ENCODE data around the gene SULT1A3.
"Not testable (repeated sequence)": the region's sequence is repeated elsewhere in the genome, so short reads cannot be mapped to it uniquely, and the experiment has no call there.

Gene SULT1A3

GRCh38 chr16:30199049-30199448, at the start of gene SULT1A3:
Gene SULT1A3, plus strand, starts transcription at chr16:30199255. Its CDS starts 1,474 bp downstream, at chr16:30200729.
- DNase-seq: not testable (repeated sequence)

GRCh38 chr16:30151091-30151490, 48.0 kb upstream of the SULT1A3 start:
- no peak for DNase-seq

DNA sequence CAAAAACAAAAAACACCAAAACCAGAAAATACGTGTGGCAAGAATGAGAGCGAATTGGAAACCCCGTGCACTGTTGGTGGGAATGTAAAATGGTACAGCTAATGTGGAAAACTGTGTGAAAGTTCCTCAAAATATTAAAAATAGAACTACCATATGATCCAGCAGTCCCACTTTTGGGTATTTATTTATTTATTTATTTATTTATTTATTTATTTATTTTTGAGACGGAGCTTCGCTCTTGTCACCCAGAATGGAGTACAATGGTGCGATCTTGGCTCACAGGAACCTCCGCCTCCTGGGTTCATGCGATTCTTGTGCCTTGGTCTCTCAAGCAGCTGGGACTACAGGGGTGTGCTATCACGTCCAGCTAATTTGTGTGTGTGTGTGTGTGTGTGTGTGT, 46.5 kb upstream of the SULT1A3 start:
- no peak for DNase-seq

GRCh38 chr16:30155188-30155587, 43.9 kb upstream of the SULT1A3 start:
- DNase-seq: no peak

DNA sequence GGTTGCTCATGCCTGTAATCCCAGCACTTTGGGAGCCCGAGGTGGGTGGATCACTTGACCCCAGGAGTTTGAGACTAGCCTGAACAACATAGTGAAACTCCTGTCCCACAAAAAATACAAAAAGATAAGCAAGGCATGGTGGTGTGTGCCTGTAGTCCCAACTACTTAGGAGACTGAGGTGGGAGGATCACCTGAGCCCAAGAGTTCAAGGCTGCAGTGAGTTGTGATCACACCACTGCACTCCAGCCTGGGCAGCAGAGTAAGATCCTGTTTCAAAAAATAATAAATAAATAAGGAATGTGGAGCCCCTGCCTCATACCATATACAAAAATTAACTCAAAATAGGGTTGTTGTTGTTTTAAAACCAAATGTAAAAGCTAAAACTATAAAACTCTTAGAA, 41.8 kb upstream of the SULT1A3 start:
- no peak for DNase-seq

- DNase-seq: no peak
These were observed 35.5 kb upstream of the SULT1A3 start for GRCh38 chr16:30163538-30163937.

- no peak for DNase-seq
These were observed 32.7 kb upstream of the SULT1A3 start for GRCh38 chr16:30166202-30166902.

DNA sequence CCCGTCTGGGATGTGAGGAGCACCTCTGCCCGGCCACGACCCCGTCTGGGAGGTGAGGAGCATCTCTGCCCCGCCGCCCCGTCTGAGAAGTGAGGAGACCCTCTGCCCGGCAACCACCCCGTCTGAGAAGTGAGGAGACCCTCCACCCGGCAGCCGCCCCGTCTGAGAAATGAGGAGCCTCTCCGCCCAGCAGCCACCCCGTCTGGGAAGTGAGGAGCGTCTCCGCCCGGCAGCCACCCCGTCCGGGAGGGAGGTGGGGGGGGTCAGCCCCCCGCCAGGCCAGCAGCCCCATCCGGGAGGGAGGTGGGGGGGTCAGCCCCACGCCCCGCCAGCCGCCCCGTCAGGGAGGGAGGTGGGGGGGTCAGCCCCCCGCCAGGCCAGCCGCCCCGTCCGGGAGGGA, 30.3 kb upstream of the SULT1A3 start:
- not testable (repeated sequence) for DNase-seq

DNA sequence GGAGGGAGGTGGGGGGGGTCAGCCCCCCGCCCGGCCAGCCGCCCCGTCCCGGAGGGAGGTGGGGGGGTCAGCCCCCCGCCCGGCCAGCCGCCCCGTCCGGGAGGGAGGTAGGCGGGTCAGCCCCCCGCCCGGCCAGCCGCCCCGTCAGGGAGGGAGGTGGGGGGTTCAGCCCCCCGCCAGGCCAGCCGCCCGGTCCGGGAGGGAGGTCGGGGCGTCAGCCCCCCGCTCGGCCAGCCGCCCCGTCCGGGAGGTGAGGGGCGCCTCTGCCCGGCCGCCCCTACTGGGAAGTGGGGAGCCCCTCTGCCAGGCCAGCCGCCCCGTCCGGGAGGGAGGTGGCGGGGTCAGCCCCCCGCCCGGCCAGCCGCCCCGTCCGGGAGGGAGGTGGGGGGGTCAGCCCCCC, 29.6 kb upstream of the SULT1A3 start:
- DNase-seq: not testable (repeated sequence)

DNA sequence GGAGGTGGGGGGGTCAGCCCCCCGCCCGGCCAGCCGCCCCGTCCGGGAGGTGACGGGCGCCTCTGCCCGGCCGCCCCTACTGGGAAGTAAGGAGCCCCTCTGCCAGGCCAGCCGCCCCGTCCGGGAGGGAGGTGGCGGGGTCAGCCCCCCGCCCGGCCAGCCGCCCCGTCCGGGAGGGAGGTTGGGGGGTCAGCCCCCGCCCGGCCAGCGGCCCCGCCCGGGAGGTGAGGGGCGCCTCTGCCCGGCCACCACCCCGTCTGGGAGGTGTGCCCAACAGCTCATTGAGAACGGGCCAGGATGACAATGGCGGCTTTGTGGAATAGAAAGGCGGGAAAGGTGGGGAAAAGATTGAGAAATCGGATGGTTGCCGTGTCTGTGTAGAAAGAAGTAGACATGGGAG, 28.9 kb upstream of the SULT1A3 start:
- not testable (repeated sequence) for DNase-seq

GRCh38 chr16:30173054-30173453, 26.0 kb upstream of the SULT1A3 start:
- no peak for DNase-seq

GRCh38 chr16:30176876-30177275, 22.2 kb upstream of the SULT1A3 start:
- DNase-seq: not testable (repeated sequence)

DNA sequence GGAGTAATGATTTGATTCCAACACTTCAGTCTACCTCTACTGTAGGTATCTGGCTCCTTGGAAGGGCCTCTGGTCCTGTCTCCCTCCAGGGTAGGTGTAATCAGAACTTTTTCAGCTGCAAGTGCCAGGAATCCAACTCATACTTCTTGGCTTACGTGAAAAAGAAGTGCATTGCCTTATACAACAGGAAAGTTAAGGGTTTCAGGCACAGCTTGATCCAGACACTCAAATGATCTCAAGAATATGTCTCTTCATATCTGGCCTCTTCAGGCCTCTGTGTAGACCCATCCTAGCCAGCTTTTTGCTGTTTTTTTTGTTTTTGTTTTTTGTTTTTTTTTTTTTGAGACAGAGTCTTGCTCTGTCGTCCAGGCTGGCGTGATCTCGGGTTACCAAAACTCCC, 19.9 kb upstream of the SULT1A3 start:
- DNase-seq: no peak

DNA sequence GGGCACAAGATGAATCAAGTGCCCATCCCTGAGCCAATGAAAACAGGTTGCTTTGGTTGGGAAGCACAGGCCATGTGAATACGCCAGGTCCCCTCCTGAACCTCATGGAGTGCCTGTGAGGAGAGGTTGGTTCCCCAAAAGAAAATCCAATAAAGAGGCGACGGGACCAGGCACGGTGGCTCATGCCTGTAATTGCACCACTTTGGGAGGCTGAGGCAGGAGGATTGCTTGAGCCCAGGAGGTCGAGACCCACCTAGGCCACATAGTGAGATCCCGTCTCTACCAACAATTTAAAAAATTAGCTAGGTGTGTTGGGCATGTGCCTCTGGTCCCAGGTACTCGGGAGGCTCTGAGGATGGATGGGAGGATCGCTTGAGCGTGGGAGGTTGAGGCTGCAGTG, 19.1 kb upstream of the SULT1A3 start:
- DNase-seq: no peak

DNA sequence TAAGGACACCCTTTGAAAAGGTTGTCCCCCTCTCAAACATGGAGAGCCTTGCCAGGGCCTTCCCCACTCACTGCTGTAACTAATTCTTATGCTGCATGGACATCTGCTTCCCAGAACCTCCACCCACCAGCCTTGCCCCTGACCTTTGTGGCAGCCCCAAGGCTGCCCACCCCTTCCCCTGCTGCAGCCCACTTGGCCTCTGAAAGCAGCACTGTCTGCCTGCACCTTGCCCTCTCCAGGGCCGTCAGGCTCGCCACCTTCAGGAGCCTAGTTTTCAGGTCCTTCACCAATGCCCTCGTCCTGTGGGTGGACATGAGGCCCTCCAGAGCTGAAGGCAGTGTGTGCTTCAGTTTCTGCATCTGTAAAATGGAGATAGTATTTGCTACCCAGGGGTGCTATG, 18.3 kb upstream of the SULT1A3 start:
- DNase-seq: no peak

GRCh38 chr16:30183233-30184095, 15.6 kb upstream of the SULT1A3 start, which contains the start of gene CORO1A:
Gene CORO1A, plus strand, starts transcription at chr16:30183602. Its CDS starts 1,608 bp downstream, at chr16:30185210.
- peak; percentile 90 for DNase-seq

- peak; percentile 89 for DNase-seq
These were observed 14.8 kb upstream of the SULT1A3 start for GRCh38 chr16:30184096-30184890.

- DNase-seq: no peak
These were observed 14.0 kb upstream of the SULT1A3 start for GRCh38 chr16:30184891-30185682.

- peak; percentile 91 for DNase-seq
These were observed 13.2 kb upstream of the SULT1A3 start for GRCh38 chr16:30185683-30186421.

- DNase-seq: no peak
These were observed 12.6 kb upstream of the SULT1A3 start for GRCh38 chr16:30186444-30186781.

- peak; percentile 94 for DNase-seq
These were observed 12.1 kb upstream of the SULT1A3 start for GRCh38 chr16:30186782-30187555.

Data from CD4-positive, alpha-beta T cell treated with Interleukin-6 for 4 hours (primary cell).